HG03066 (cell line): ENCODE data around the gene SLC22A7.

Experiments used
- ATAC-seq: cut with Tn5 transposase; IDR thresholded peaks from one replicate; pipeline ENCODE4 v1.9.1; 2021; ENCODE audit warnings: low read depth; ENCODE audit not compliant: unreplicated experiment

Gene SLC22A7

DNA sequence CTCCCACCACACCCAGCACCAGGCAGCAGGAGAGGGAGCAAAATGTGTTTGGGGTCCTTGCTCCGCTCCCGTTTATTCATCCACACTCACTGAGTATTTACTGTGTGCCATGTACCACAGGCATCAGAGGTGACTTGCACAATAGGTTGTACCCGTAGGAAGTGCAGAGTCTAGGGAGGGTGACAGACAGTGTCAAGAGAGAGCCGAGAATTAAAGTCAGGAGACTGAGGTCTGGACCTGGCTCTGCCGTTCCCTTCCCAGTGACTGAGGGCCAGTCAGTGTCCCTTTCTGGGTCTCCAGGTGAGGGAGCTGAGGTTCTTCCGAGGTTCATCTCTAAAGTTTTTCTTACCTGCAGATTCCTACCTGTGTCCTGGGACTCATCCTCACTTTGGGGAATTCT is 32.5 kb upstream of the SLC22A7 start:
- ATAC-seq: no peak

DNA sequence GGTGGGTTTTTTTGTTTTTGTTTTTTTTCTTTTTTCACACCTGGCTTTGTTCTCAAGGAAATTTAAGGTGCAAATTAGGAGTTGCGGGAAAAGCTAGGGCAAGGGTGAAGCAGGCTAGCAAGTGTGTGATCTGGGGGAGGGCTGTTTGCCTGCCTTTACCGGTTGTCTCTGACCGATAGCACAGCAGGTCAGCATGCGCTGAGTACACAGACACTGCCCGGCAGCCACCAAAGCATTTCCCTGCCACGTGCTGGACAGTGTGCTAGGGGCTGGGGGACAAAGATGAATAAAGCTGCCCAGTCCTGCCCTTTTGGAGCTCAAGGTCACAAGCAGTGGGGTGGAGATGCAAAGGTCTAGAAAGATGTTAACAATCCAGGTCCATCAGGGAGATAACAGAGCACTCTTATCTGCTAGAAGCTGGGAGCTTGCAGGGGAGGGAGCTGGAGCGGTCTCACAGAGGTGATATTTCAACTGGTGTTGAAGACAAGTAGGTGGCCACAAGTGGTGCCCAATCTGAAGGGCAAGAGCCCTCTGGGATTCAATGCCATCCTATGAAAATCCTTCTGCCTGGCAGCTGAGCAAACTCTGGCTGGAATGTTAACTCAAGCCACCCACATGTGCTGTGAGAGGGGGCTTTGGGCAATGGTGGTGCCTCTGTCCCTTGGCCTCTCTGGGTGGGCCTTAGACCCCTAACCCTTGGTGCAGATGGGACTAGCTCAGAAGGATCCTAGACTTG is 30.3 kb upstream of the SLC22A7 start:
- ATAC-seq: no peak

DNA sequence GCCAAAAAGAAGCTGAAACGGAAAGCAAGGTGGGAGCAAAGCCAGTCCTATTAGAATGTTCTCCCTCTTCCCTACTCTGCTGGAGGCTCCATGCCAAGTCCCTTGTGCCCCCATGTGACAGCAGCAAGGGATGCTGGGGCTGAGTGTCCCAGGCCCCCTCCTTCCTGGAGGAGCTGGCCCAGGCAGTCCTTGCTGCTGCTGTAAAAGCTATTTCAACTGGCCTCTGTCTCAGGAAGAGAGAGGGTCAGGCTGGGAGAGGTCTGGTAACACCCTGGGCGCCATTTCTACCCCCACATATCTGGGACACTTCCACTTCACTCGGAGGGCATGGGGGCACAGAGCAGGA is 29.7 kb upstream of the SLC22A7 start:
- no peak for ATAC-seq

DNA sequence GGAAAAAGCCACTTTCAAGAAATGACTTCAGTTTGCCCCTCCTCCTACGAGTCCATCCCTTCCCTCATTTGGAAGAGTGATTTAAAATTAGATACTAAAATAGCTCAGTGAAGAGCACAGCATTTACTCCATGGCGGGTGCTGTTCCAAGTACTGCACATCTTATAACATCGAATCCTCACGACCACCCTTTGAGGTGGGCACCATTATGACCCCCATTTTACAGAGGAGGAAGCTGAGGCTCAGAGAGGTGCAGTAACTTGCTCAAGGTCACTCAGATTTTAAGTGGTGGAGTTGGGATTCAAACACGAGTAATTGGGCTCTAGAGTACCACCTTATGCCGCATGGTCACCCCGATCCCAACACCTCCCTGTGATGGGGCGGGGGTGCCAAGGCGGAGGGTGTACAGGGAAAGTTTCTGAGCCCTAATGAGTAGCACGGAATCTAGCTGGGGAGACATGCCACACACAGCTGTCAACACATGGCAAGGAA is 29.2 kb upstream of the SLC22A7 start:
- ATAC-seq: no peak

DNA sequence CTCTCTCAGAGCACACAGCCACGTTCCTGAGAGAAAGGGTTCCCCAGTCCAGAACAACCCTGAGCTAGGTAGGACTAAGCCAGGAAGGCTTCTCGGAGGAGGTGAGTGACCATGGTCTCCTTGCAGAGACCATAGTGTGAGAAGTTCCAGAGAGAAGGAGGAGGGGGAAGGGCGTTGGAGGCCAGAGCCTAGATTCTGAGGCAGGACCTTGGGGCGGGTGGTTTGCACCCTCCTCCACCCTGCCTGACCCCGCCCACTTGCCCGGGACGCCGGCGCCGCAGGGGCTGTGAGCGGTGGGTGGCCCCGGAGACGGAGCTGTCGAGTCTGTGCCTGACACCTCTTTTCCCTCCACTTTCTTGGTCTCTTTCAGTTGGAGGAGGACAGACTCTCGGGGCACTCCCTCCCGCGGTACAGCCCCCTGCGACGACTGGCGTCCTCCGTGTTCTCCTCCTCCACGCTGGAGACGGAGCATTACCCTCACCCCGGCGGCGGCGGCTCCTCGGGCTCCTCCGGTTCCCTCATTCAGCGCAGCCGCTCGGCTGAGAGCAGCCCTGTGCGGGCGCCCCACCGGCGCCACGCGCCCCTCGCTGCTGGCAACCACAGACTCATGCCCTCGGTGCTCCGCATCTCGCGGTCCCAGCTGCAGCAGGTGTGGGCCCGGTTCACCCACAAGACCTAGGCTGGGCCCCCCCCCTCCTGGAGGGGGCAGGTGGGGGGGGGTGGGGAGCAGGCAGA is 28.6 kb upstream of the SLC22A7 start:
- no peak for ATAC-seq

DNA sequence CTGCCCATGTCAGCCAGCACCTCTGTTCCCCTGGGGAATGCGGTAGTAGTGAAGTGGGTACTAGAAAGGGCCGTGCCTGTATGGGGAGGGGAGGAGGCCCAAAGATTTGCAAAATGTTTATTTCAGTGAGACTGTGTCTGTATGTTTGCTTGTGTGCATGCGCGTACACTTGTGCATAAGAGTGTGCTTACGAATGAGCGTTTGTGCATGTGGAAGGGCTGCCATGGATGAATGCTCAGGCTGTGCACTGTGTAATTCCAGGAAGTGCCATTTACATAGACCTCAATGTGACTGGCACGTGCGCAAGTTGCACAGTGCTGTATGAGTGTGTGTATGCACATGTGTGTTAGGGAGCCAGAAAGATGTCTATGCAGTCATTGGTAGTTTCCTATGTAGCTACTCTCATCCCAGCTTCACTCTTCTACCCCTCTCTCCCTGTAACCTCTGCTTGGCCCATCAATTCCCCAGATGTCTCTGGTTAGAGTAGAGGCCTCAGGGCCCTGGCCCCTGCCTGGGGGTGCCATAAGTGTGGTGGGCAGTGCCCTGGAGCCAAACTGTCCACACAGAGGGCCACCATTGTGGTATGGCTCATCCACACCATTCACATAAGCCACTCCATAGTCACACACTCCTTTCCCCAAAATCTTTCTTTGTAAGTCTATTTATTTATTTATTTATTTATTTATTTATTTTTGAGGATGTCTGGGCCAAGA is 26.8 kb upstream of the SLC22A7 start:
- ATAC-seq: no peak

DNA sequence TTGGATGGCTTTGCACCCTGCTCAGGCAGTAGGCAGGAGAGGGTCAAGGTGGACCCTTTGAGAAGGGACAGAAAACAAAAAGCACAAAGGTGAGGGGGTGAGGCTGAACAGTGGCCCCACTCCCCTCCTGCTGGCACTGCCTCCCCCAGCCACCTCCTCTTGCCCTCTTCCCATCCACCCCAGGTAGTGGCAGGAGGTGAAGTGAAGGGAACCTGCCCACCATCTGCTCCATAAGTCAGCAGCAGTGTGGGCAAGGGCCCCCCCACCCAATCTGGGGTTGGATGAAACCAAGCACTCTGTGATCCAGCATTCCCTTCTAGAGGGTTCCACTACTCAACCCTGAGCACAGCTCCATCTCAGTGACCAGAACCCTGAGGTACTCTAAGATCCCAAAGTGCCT is 26.1 kb upstream of the SLC22A7 start:
- ATAC-seq: no peak

DNA sequence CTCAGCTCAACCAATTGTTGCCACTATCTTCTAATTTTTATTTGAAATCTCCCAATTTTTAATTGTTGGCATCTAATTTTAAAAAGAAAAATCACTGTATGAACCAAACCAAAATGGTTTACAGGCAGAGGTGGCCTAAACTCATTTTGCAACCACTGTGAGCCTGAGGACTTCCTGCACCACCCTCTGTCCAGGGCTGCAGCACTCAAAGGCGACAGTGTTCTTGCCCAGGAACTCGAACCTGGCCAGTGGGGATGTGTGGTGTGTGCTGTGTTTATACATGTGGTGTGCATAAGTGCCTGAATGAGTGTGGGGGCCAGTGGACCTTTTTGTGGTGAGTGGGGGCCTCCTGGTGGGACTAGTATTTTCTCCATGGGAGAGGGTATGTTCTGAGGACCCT is 24.4 kb upstream of the SLC22A7 start:
- ATAC-seq: no peak

DNA sequence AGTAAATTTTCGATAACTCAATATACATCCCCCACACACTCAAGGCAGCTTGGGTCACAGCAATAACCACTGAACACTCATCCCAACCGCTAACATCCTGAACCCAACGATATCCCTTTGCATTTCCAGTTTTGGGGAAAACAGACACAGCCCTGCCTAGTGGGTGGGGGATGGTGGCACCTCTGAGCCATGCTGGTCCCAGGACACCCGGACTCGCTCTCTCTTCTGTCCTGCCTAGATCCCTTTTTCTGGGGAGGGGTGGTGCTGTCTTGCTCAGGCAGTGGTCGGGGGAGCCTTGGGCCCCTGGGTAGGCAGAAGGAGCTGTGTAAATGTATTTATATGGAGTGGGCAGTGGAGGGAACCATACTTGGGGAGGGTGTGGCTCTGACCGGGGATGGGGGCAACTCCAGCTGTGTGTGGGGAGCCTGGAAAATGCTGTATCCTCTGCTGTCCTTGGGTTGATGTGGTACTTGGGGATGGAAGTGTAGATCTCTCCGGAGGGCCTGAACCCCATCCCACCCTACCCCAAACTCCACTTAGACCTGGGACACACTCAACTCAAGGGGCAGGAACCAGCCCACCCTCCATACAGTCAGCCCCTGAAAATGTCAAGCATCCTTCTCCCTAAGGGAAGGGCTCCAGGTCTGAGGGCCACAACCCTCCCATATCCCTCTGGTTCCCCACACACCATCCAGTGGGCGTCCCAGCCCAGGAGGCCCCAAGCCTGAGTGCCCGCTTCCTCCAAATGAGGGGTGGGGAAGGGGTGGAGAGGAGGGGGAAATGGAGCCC is 23.7 kb upstream of the SLC22A7 start:
- no peak for ATAC-seq

DNA sequence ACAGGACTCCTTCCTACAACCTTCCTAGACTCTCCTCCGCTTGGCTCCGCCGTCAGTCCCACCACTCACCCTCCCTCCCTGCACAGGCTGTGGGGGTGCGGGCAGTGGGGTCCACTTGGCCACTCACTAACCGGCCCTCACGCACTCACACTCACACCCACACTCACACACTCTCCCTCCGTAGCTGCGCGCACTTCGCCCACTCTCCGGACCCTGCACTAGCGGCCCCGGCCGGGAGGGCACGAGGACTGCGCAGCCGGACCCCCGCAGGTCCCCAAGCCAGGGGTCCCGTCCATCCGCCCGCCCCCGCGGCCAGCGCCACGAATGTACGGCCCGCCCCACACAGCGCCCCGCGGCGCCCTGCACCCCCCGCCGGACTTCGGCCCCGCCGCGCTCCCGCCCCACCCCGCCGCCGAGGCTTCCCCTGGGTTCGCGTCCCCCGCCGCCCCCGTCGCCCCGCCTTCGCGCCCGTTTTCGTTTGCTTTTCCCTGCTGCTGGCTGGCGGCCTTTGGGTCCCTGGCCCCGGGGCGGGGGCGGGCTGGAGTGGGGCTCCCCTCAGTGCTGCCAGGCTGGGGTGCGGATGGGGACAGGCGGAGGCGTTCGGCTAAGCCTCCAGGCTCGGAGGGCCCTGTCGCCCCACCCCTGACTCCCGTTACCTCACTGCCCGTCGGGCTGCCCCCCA is 23.0 kb upstream of the SLC22A7 start:
- no peak for ATAC-seq

DNA sequence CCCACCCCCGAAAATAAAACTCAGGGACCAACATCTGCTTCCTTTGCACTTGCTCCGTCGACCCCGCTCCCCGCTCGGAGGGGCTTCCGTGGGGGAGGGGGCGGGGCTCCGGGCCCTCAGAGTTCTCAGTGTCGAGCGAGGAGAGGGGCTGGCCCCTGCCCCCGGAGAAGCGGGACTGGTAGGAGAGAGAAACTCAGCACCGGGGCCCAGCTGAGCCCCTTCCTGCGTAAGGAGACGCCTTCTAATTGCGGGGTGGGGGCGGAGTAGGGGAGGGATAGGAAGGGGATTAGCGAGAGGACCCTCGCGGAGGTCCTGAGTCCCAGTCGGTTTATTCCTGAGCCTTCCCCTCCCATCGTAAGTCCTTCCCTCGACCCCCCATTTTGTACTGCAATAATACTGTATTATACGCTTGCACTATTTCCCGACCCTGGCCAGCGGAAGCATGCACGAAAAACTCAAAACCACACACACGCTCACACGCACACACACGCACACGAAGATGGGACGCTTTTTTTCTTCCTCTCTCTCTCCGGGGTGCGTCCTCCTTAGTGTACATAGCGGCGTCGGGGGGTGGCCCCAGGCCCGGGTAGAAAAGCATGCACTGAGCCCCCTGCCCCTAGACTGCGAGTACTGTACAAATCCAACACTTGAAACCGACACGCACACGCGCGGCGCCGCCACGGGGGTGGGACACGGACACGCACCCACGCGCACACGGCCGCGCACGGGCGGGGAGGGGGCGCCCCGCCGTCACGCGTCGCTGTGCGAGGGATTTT is 22.1 kb upstream of the SLC22A7 start:
- ATAC-seq: no peak

DNA sequence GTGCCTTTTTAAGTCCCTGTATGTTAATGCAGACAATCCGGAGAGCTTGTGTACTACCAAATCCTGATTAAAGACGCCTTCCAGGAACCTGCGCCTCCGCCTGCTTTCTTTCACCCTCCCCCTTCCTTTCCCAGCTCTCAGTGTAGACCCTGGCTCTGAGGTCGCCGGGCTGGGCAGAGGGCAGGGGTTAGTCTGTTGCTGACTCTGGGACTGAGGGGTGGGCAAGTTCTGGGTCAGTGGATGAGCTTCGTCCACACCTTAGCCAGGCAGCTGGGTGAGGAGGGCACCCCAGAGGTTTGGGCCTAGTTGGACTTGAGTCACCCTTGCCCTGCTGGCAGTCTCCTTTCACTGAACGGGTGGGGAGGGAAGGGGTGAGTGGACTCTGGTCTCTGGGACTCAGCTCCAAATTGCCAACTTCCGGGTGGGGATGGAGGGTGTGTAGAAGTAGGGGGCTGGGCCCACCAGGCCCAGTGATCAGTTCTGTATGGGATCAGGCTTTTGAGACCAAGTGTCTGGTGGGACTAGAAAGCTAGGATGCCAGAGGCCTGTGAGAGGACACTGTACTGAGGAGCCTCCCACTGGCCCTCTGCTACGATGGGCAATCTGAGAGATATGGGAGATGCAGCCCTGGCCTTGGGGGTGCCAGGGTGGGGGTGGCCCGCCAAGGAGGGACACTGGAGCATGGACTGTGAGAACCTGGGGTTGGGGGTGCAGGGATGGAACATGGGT is 21.3 kb upstream of the SLC22A7 start:
- no peak for ATAC-seq

DNA sequence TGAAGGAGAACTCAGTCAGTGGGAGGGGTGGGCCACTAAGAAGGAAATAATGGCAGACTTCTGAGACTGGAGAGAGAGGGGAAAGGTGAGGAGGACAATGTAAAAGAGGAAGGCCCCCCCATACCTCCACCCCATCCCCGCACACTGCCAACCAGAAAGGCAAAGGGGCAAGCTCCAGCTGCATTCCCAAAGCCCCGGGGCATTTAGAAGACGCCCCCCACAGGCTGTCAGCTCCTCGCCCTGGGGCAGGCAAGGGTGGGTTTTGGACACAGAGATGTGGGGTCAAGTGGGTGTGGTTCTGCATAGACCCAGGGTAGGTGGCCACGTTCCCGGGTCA is 20.8 kb upstream of the SLC22A7 start:
- no peak for ATAC-seq

DNA sequence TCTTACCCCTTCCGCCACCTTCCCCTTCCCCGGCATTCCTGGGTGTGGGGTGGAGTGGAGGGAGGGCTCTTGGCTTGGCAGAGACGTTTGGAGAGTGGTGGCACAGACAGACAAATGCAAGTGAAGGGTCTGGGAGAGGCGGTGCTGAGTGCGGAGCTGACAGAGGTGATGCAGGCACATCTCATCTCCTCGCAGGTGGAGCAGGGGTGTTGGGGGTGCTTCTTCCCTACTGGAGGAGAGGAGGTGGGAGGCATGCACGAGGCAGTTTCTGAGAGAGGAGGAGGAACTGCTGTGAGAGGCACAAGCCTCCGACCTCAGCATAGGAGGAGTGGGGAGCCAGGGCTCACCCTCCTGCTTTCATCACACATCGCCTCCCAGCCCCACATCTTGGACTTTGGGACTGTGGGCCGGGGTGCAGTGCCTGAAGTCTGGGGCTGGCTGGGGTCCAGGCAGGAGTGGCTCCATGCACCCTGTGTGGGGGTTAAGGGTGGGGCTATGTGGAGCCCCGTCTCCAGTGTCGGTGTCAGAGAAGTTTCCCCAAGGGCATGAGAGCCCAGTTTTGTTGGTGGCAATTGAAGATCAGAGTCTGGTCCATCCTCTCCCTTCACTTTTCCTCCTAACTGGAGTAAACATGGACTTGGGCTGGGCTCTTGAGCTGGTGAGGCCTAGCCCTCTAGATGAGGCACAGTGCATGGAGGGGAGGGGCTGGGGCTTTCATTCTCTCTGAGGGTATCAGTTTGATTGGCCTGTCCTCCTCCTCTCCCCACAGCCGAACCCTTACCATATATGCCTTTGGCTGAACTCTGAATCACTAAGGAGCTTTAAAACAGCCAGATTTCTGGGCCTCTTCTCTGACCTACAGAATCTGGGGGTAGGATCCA is 20.2 kb upstream of the SLC22A7 start:
- ATAC-seq: no peak

DNA sequence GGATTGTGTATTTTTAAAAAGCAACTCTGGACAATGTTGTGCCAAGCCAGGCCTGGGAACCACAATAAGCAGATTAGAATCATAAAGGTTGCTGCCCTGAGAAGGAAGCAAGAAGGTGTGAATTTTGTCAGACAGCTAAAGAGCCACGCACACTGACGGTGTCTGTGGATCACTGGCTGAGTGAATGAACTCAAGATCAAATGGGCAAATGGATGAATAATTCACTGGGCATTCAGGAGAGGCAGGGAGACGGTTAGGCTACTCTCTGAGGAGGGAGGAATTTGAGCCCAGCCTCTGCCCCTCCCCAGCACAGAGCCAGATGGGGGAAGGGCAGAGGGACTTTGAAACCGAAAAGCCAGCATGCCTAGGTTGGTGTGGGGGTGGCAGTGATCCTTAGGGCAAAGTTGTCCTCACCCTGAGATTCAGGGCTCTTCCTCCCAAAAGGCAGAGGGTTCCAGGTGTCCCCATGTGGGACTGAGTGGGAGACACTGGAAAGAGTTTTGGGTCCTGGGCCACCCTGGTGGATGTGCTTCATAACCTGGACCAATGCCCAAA is 19.5 kb upstream of the SLC22A7 start:
- ATAC-seq: no peak

DNA sequence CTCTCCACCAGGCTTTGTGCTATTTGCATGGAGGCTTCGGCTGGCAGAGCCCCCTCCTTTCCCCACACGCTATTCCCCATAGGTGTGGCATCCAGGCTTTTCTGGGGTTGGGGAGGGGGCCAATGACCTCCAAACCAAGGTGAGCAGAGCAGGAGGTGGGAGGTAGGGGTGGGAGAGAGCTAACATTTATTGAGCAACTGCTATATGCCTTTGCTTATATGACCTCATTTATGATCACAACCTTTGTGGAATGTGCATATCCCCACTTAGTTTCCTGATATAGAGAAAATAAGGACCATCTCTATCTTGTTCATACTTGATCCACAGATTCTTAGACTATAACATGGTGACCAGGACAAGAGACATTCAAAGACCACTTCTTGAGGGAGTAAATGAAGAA is 17.8 kb upstream of the SLC22A7 start:
- ATAC-seq: no peak

DNA sequence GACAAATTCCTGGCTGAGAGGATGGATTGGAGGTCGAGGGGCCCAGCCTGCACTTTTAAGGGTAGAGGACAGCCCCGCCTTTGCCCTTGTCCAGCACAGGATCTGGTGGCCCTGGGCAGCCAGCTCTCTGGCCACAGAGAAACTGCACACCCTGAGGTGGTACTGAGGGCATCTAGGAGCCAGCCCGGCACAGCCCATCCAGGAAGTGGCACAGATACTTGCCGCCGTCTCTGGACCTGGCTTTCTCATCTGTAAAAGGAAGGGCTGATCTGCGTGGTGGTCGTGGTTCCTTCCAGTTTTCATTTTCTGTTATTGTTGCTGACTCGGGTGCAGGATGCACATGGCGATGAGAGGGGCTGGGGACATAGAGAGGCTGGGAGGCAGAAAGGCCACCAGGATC is 16.0 kb upstream of the SLC22A7 start:
- ATAC-seq: no peak
